Endothelial cell of hepatic sinusoid (primary cell): ENCODE results near the gene PFDN5.

Experiments used
- in situ Hi-C: cut with HindIII; loops from 2 replicates; pipeline ENCODE4 v1.10.0; 2017; ENCODE audit warnings: low sequenced_read_pairs

The PFDN5 gene

GRCh38 chr12:53347905-53348304 lies 52.6 kb downstream of the PFDN5 start:
- in situ Hi-C loops: loop anchor here (10.0 kb wide), 1 partner anchor 157 kb away; the partner anchor contains the start of genes NPFF and TARBP2
